GM12892 (cell line): ENCODE measurements around the gene ARL5A.

ENCODE experiments used
- POLR2A ChIP-seq: IDR thresholded peaks from 2 replicates; pipeline ENCODE4 v1.6.1; 2011; ENCODE audit warnings: low read depth, low read length, control low read depth
- POLR2AphosphoS5 ChIP-seq: IDR thresholded peaks from 2 replicates; pipeline ENCODE4 v1.6.1; 2011; ENCODE audit warnings: low read depth, low read length, control low read depth

GRCh38 chr2:151816843-151817242 lies 11.4 kb downstream of the ARL5A start:
- no peak for TF ChIP-seq POLR2AphosphoS5
- TF ChIP-seq POLR2A = no peak
